Muscle layer of duodenum (tissue), 2 donors: ENCODE results near the gene PDE8B.
A peak's percentile ranks its signal among the peaks of the same experiment; 100 is the strongest.

Experiments
- H3K27ac ChIP-seq: one replicate; pipeline ENCODE4 v1.7.0; 2013; ENCODE audit warnings: mild to moderate bottlenecking, low read length
- H3K27me3 ChIP-seq: one replicate; pipeline ENCODE4 v1.7.0; 2013; ENCODE audit warnings: low read depth, mild to moderate bottlenecking, control low read depth, low read length
- H3K36me3 ChIP-seq, 2 donors: one replicate each; pipeline ENCODE4 v1.7.0; 2013; ENCODE audit warnings: low read length in 2 of 2, control low read depth in 1 of 2, mild to moderate bottlenecking in 1 of 2; ENCODE audit not compliant: insufficient read depth in 2 of 2, control insufficient read depth in 1 of 2
- H3K4me1 ChIP-seq, 2 donors: one replicate each; pipeline ENCODE4 v1.7.0; 2013; ENCODE audit warnings: low read length in 2 of 2, mild to moderate bottlenecking in 2 of 2, control low read depth in 1 of 2, moderate library complexity in 1 of 2; ENCODE audit not compliant: insufficient read depth in 2 of 2, control insufficient read depth in 1 of 2
- H3K4me3 ChIP-seq, 2 donors: one replicate each; pipeline ENCODE4 v1.7.0; 2013; ENCODE audit warnings: low read length in 2 of 2, low read depth in 1 of 2, mild to moderate bottlenecking in 1 of 2
- H3K9me3 ChIP-seq, 2 donors: one replicate each; pipeline ENCODE4 v1.7.0; 2013; ENCODE audit warnings: low read length in 2 of 2, control low read depth in 1 of 2, mild to moderate bottlenecking in 1 of 2; ENCODE audit not compliant: control insufficient read depth in 1 of 2
- donor health status: healthy.

Gene PDE8B

GRCh38 chr5:77174526-77174925, 36.0 kb upstream of the PDE8B start:
- no peak overlapping the region for H3K27ac ChIP-seq
- no peaks in the 10 kb centered on the region for H3K9me3 ChIP-seq
- H3K4me3 ChIP-seq: no peak overlapping the region
- H3K4me1 ChIP-seq: no peaks in the 10 kb centered on the region
- H3K36me3 ChIP-seq: no peaks in the 10 kb centered on the region
- no peaks in the 10 kb centered on the region for H3K27me3 ChIP-seq

GRCh38 chr5:77175231-77175630, 35.2 kb upstream of the PDE8B start:
- no peaks in the 10 kb centered on the region for H3K36me3 ChIP-seq
- H3K4me1 ChIP-seq: peaks cover 0 to 4% of the 10 kb centered on the region in 2 donors
- H3K4me3 ChIP-seq: no peak overlapping the region
- H3K27me3 ChIP-seq: no peaks in the 10 kb centered on the region
- H3K9me3 ChIP-seq: no peaks in the 10 kb centered on the region
- no peak overlapping the region for H3K27ac ChIP-seq

GRCh38 chr5:77176429-77176828, 34.1 kb upstream of the PDE8B start:
- Histone ChIP-seq H3K4me1 (peaks cover 0 to 10% of the 10 kb centered on the region in 2 donors), H3K27me3 (no peaks in the 10 kb centered on the region), H3K36me3 (no peaks in the 10 kb centered on the region), H3K9me3 (no peaks in the 10 kb centered on the region), H3K27ac (no peak overlapping the region), H3K4me3 (no peak overlapping the region)

GRCh38 chr5:77177576-77177975, 32.9 kb upstream of the PDE8B start:
- no peak overlapping the region for H3K4me3 ChIP-seq
- H3K4me1 ChIP-seq: peaks cover 0 to 10% of the 10 kb centered on the region in 2 donors
- no peak overlapping the region for H3K27ac ChIP-seq
- no peaks in the 10 kb centered on the region for H3K36me3 ChIP-seq
- no peaks in the 10 kb centered on the region for H3K9me3 ChIP-seq
- peaks cover 4% of the 10 kb centered on the region for H3K27me3 ChIP-seq

GRCh38 chr5:77180167-77181081, 30.1 kb upstream of the PDE8B start:
- H3K9me3 ChIP-seq: no peaks in the 10 kb centered on the region
- peaks cover 4% of the 10 kb centered on the region for H3K27me3 ChIP-seq
- peak overlapping the region; percentile 30 to 72 for H3K4me3 ChIP-seq
- no peak overlapping the region for H3K27ac ChIP-seq
- no peaks in the 10 kb centered on the region for H3K36me3 ChIP-seq
- H3K4me1 ChIP-seq: peaks cover 0 to 10% of the 10 kb centered on the region in 2 donors

GRCh38 chr5:77181173-77181572, 29.3 kb upstream of the PDE8B start:
- H3K4me1 ChIP-seq: peaks cover 0 to 10% of the 10 kb centered on the region in 2 donors
- H3K27me3 ChIP-seq: peaks cover 4% of the 10 kb centered on the region
- H3K36me3 ChIP-seq: no peaks in the 10 kb centered on the region
- no peaks in the 10 kb centered on the region for H3K9me3 ChIP-seq
- H3K4me3 ChIP-seq: no peak overlapping the region
- no peak overlapping the region for H3K27ac ChIP-seq

- no peaks in the 10 kb centered on the region for H3K36me3 ChIP-seq
- H3K4me1 ChIP-seq: peaks cover 0 to 10% of the 10 kb centered on the region in 2 donors
- H3K27me3 ChIP-seq: peaks cover 4% of the 10 kb centered on the region
- no peak overlapping the region for H3K4me3 ChIP-seq
- H3K27ac ChIP-seq: no peak overlapping the region
- no peaks in the 10 kb centered on the region for H3K9me3 ChIP-seq
Observed at GRCh38 chr5:77181596-77182304, 28.7 kb upstream of the PDE8B start.

GRCh38 chr5:77182367-77182766, 28.1 kb upstream of the PDE8B start:
- Histone ChIP-seq H3K27ac (no peak overlapping the region), H3K4me3 (no peak overlapping the region), H3K27me3 (peaks cover 4% of the 10 kb centered on the region), H3K4me1 (peaks cover 0 to 10% of the 10 kb centered on the region in 2 donors), H3K9me3 (no peaks in the 10 kb centered on the region), H3K36me3 (no peaks in the 10 kb centered on the region)

- H3K9me3 ChIP-seq: no peaks in the 10 kb centered on the region
- H3K36me3 ChIP-seq: no peaks in the 10 kb centered on the region
- no peak overlapping the region for H3K27ac ChIP-seq
- no peak overlapping the region for H3K4me3 ChIP-seq
- peaks cover 4% of the 10 kb centered on the region for H3K27me3 ChIP-seq
- H3K4me1 ChIP-seq: no peaks in the 10 kb centered on the region
Observed at GRCh38 chr5:77186652-77187370, 23.7 kb upstream of the PDE8B start.

- no peaks in the 10 kb centered on the region for H3K36me3 ChIP-seq
- no peak overlapping the region for H3K4me3 ChIP-seq
- H3K27me3 ChIP-seq: no peaks in the 10 kb centered on the region
- no peaks in the 10 kb centered on the region for H3K4me1 ChIP-seq
- no peak overlapping the region for H3K27ac ChIP-seq
- no peaks in the 10 kb centered on the region for H3K9me3 ChIP-seq
Observed at GRCh38 chr5:77189421-77189820, 21.1 kb upstream of the PDE8B start.

GRCh38 chr5:77192441-77193050, 17.9 kb upstream of the PDE8B start:
- Histone ChIP-seq H3K4me1 (no peaks in the 10 kb centered on the region), H3K27me3 (no peaks in the 10 kb centered on the region), H3K36me3 (no peaks in the 10 kb centered on the region), H3K9me3 (peaks cover 0 to 3% of the 10 kb centered on the region in 2 donors), H3K4me3 (no peak overlapping the region), H3K27ac (no peak overlapping the region)
